HepG2 (cell line): ENCODE data around the gene AGER. TPM values are rescaled to one million over a fixed set of nuclear protein-coding genes. Genes with fewer than 3 reads are reported as not detected.

Experiments
- CEBPB ChIP-seq: IDR thresholded peaks from 2 replicates; pipeline ENCODE4 v1.6.1; 2011; ENCODE audit warnings: low read depth, low read length, improper control_type of control experiment, borderline replicate concordance
- DZIP1 ChIP-seq: sonication (generic); formaldehyde crosslinking; IDR thresholded peaks from 2 replicates; pipeline ENCODE4 v1.5.0; 2020; ENCODE audit warnings: mild to moderate bottlenecking, missing genetic modification reagents
- ELK4 ChIP-seq: sonication (generic); formaldehyde crosslinking; IDR thresholded peaks from 2 replicates; pipeline ENCODE4 v1.9.0; 2021; ENCODE audit warnings: missing genetic modification reagents, borderline replicate concordance
- IKZF4 ChIP-seq: sonication (generic); formaldehyde crosslinking; IDR thresholded peaks from 2 replicates; pipeline ENCODE4 v1.5.1; 2020; ENCODE audit warnings: borderline replicate concordance, mild to moderate bottlenecking, low read depth, missing genetic modification reagents; ENCODE audit errors: not compliant biosample characterization
- KLF6 ChIP-seq: IDR thresholded peaks from 2 replicates; pipeline ENCODE4 v1.8.0; 2016; ENCODE audit warnings: missing biosample characterization, missing genetic modification reagents
- NCOR1 ChIP-seq: fragments of 200-600 bp; sonication (generic); IDR thresholded peaks from 2 replicates; pipeline ENCODE4 v1.7.0; 2017; ENCODE audit warnings: antibody characterized with exemption, low read length, borderline replicate concordance
- SMC3 ChIP-seq: IDR thresholded peaks from 2 replicates; pipeline ENCODE4 v1.6.1; 2011; ENCODE audit warnings: low read length, improper control_type of control experiment
- SP5 ChIP-seq: IDR thresholded peaks from 2 replicates; pipeline ENCODE4 v1.6.1; 2016; ENCODE audit warnings: low read depth, borderline replicate concordance
- SRSF1 ChIP-seq: fragments of 200-400 bp; formaldehyde crosslinking; optimal IDR thresholded peaks from 2 replicates; pipeline ENCODE3; 2017; ENCODE audit warnings: mild to moderate bottlenecking, low read depth, low read length, moderate library complexity
- SRSF4 ChIP-seq: fragments of 200-400 bp; formaldehyde crosslinking; IDR thresholded peaks from one replicate; pipeline ENCODE4 v1.6.1; 2018; ENCODE audit warnings: mild to moderate bottlenecking, low read depth, low read length, moderate library complexity; ENCODE audit not compliant: poor library complexity, severe bottlenecking
- TFDP1 ChIP-seq: IDR thresholded peaks from 2 replicates; pipeline ENCODE4 v1.6.1; 2016; ENCODE audit warnings: missing compliant biosample characterization, missing genetic modification reagents, borderline replicate concordance
- TOPORS ChIP-seq: sonication (generic); formaldehyde crosslinking; IDR thresholded peaks from 2 replicates; pipeline ENCODE4 v1.8.0; 2023; ENCODE audit warnings: mild to moderate bottlenecking, missing genetic modification reagents
- WIZ ChIP-seq: sonication (generic); formaldehyde crosslinking; IDR thresholded peaks from 2 replicates; pipeline ENCODE4 v1.5.1; 2020; ENCODE audit warnings: mild to moderate bottlenecking, missing genetic modification reagents
- ZEB1 ChIP-seq: IDR thresholded peaks from 2 replicates; pipeline ENCODE4 v1.6.1; 2012; ENCODE audit warnings: mild to moderate bottlenecking, low read depth, inconsistent platforms; ENCODE audit not compliant: insufficient replicate concordance
- ZNF274 ChIP-seq: sonication (generic); formaldehyde crosslinking; IDR thresholded peaks from 2 replicates; pipeline ENCODE4 v1.5.1; 2020; ENCODE audit warnings: mild to moderate bottlenecking, missing genetic modification reagents
- ZNF33A ChIP-seq: sonication (generic); formaldehyde crosslinking; IDR thresholded peaks from 2 replicates; pipeline ENCODE4 v1.5.1; 2020; ENCODE audit warnings: missing genetic modification reagents, mild to moderate bottlenecking, moderate library complexity, borderline replicate concordance
- ZNF362 ChIP-seq: sonication (generic); formaldehyde crosslinking; IDR thresholded peaks from 2 replicates; pipeline ENCODE4 v1.4.0; 2020; ENCODE audit warnings: missing genetic modification reagents, mild to moderate bottlenecking, borderline replicate concordance
- ZNF737 ChIP-seq: sonication (generic); formaldehyde crosslinking; IDR thresholded peaks from 2 replicates; pipeline ENCODE4 v1.5.0; 2020; ENCODE audit warnings: missing genetic modification reagents, mild to moderate bottlenecking, borderline replicate concordance
- ZNF75D ChIP-seq: sonication (generic); formaldehyde crosslinking; IDR thresholded peaks from 2 replicates; pipeline ENCODE4 v1.8.1; 2023; ENCODE audit warnings: missing genetic modification reagents, mild to moderate bottlenecking, borderline replicate concordance
- ZNF788 ChIP-seq: sonication (generic); formaldehyde crosslinking; IDR thresholded peaks from 2 replicates; pipeline ENCODE4 v1.5.0; 2020; ENCODE audit warnings: mild to moderate bottlenecking, missing genetic modification reagents, borderline replicate concordance
- ZSCAN5A ChIP-seq: sonication (generic); formaldehyde crosslinking; IDR thresholded peaks from 2 replicates; pipeline ENCODE4 v1.8.0; 2022; ENCODE audit warnings: mild to moderate bottlenecking, missing genetic modification reagents, borderline replicate concordance
- polyA plus RNA-seq, 8 experiments: library from polyadenylated mRNA; depleted of rRNA in 3 of 8; stranded (reverse) in 7 of 8; unstranded in 1 of 8; fragments of >200 nt; fragmentation: Illumina TruSeq in 4 of 8; extraction: Trizol in 4 of 8; gene quantifications; 2 replicates each; pipeline versions ENCODE4 v1.2.1 to v1.2.3, GENCODE V29; 2011 to 2016; ENCODE audit warnings: low read depth in 4 of 8, missing spikeins in 1 of 8, mixed read lengths in 1 of 8; ENCODE audit not compliant: insufficient read depth in 1 of 8
- total RNA-seq, 5 experiments: library from RNA; depleted of rRNA; stranded (reverse); fragments of >200 nt; fragmentation: Illumina TruSeq; extraction: Trizol; gene quantifications; 2 replicates each; pipeline ENCODE4 v1.2.3, GENCODE V29; 2016; ENCODE audit warnings: low read depth in 1 of 5

AGER gene
- total and polyA plus RNA-seq, 2 of the 13 experiments (the other 11 are each of a cell fraction or from before 2014, with no cell fraction given), result 1.9 to 5.1 TPM

GRCh38 chr6:32190054-32190851 lies 6.2 kb upstream of the AGER start, which contains the start of gene PBX2 (continued):
- TF ChIP-seq DZIP1 (CRISPR knock-in tag), result no peak
- no peak for TF ChIP-seq SMC3
- peak; percentile 75; the same call in 1 of the 2 replicates for TF ChIP-seq ZNF788
- TF ChIP-seq ZNF75D, result no peak
- TF ChIP-seq ZNF737, result no peak
- no peak for TF ChIP-seq ZNF33A
- peak; percentile 96 for TF ChIP-seq SP5 (CRISPR knock-in tag)
- TF ChIP-seq ZNF362 (CRISPR knock-in tag), result no peak
- TF ChIP-seq NCOR1, result no peak
- no peak for TF ChIP-seq IKZF4 (CRISPR knock-in tag)
- no peak for TF ChIP-seq SRSF1
- TF ChIP-seq ZEB1, result no peak
- no peak for TF ChIP-seq TFDP1 (CRISPR knock-in tag)
- no peak for TF ChIP-seq SRSF4
- TF ChIP-seq WIZ (CRISPR knock-in tag), result no peak
- TF ChIP-seq CEBPB, result no peak
- TF ChIP-seq TOPORS (CRISPR knock-in tag), result no peak
- TF ChIP-seq KLF6 (CRISPR knock-in tag), result 0 out of 2 replicates have a peak, but pooled peaks have one; percentile 35
- no peak for TF ChIP-seq ZSCAN5A (CRISPR knock-in tag)
- no peak for TF ChIP-seq ZNF274
- TF ChIP-seq ELK4 (CRISPR knock-in tag), result no peak
